ENCODE measurements around the gene MAP3K3.

- TF ChIP-seq CTCF (IDR thresholded peaks at IDR 0.05) (no peak), POLR2A (IDR thresholded peaks at IDR 0.05) (no peak)
Observed at GRCh38 chr17:63675231-63675606, 53.0 kb downstream of the MAP3K3 start.

All from body of pancreas (tissue), 4 donors.